Measurements from ENCODE around the gene SRGAP2C.
"Not testable (repeated sequence)": the region's sequence is repeated elsewhere in the genome, so short reads cannot be mapped to it uniquely, and the experiment has no call there.

DNA sequence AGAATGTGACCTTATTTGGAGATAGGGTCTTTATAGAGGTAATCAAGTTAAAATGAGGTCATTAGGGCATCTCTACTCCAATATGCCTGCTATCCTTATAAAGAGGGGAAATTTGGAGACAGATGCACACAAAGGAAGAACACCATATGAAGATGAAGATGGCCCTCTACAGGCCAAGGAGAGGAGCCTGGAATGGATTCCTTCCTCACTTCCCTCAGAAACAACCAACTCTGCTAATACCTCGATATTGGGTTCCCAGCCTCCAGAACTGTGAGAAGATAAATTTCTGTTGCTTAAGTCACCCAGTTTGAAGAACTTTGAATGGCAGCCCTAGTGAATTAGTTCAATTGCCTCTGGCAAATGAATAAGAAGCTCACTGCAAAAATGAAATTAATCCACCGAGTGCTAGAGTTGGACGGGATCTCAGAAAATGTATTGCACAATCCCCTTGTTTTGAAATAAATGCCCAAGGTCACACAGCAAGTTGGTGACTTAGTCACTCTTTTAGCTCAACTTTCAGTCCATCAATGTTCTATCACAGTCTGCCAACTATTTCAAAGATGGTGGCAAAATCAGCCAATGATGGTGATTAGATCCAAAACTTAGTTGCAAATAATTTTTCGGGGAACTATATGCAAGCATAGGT, 27.7 kb upstream of the SRGAP2C start:
- TF ChIP-seq, protein P1, sequence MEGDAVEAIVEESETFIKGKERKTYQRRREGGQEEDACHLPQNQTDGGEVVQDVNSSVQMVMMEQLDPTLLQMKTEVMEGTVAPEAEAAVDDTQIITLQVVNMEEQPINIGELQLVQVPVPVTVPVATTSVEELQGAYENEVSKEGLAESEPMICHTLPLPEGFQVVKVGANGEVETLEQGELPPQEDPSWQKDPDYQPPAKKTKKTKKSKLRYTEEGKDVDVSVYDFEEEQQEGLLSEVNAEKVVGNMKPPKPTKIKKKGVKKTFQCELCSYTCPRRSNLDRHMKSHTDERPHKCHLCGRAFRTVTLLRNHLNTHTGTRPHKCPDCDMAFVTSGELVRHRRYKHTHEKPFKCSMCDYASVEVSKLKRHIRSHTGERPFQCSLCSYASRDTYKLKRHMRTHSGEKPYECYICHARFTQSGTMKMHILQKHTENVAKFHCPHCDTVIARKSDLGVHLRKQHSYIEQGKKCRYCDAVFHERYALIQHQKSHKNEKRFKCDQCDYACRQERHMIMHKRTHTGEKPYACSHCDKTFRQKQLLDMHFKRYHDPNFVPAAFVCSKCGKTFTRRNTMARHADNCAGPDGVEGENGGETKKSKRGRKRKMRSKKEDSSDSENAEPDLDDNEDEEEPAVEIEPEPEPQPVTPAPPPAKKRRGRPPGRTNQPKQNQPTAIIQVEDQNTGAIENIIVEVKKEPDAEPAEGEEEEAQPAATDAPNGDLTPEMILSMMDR (IDR thresholded peaks at IDR 0.05) = not testable (repeated sequence)
- not testable (repeated sequence) for TF ChIP-seq POLR2AphosphoS5 (IDR thresholded peaks at IDR 0.05); POLR2A (IDR thresholded peaks at IDR 0.05; ENCODE audit: low read depth)

Measured in esophagus muscularis mucosa (tissue), 3 donors.